ENCODE measurements around the gene TBC1D2. TPM values are rescaled to one million over a fixed set of nuclear protein-coding genes. Genes with fewer than 3 reads are reported as not detected.

The TBC1D2 gene
- total and polyA plus RNA-seq, 2 donors (not counting 3 experiments of a cell fraction or from before 2014, with no cell fraction given) = 3.4 to 4.5 TPM

- no peak for TF ChIP-seq FOS (IDR thresholded peaks at IDR 0.05; ENCODE audit: borderline replicate concordance, insufficient read depth, low read length)
- TF ChIP-seq MAX (IDR thresholded peaks at IDR 0.05; ENCODE audit: insufficient read depth, insufficient read length) = no peak
- H3K9me1 ChIP-seq (replicated peaks; ENCODE audit: control insufficient read depth, extremely low read depth, insufficient read depth, low read length) = no peaks in the 10 kb centered on the region
- no peaks in the 10 kb centered on the region for H4K20me1 ChIP-seq (replicated peaks; ENCODE audit: control insufficient read depth, extremely low read depth, insufficient read depth, low read length)
- peak overlapping the region; percentile 34 for H3K9ac ChIP-seq (replicated peaks; ENCODE audit: extremely low read depth, insufficient read depth, low read length)
- intact Hi-C loops (cut with micrococcal nuclease) = loop anchor here (2.0 to 5.0 kb wide), 3 partner anchors 75 to 271 kb away; partner anchors contain the start of genes TRIM14 and TRMO
- no peaks in the 10 kb centered on the region for H3K36me3 ChIP-seq (ENCODE audit: control insufficient read depth in 2 of 2, extremely low read depth in 1 of 2, insufficient read depth in 2 of 2, low read length in 2 of 2)
- H3K27ac ChIP-seq (ENCODE audit: insufficient read depth, low read depth, low read length) = no peak overlapping the region
- no peaks in the 10 kb centered on the region for H3K79me2 ChIP-seq (ENCODE audit: control insufficient read depth, insufficient read depth, low read length)
- CTCF ChIA-PET = interaction anchor here (0.6 to 2.0 kb wide), 7 partner anchors 12 to 583 kb away, joined by 3 to 9 read pairs (median 5); partner anchors contain the start of gene TBC1D2
- H3K9me3 ChIP-seq (replicated peaks; ENCODE audit: control insufficient read depth, insufficient read depth, low read length) = no peaks in the 10 kb centered on the region
- BruUV-seq (replicated peaks) = no TSS peak
- peak overlapping the region in 2 of 3 experiments; percentile 59 to 73 for H3K4me3 ChIP-seq (replicated peaks in 1 of 3; ENCODE audit: insufficient read depth in 1 of 3, low read depth in 1 of 3, low read length in 3 of 3)
- peak overlapping the region; percentile 77 for H3K4me2 ChIP-seq (ENCODE audit: insufficient read depth, low read length)
- H3K4me1 ChIP-seq (ENCODE audit: control insufficient read depth, extremely low read depth, insufficient read depth, low read length) = no peaks in the 10 kb centered on the region
- DNase-seq (ENCODE audit: low read depth, low spot score) = no peak
- dilution Hi-C loops (cut with MboI; ENCODE audit: extremely low pct_ligation_motif_present, low sequenced_read_pairs) = no loop called here
- FAIRE-seq = no peak
- H3K27me3 ChIP-seq (ENCODE audit: control insufficient read depth in 2 of 2, insufficient read depth in 2 of 2, low read length in 2 of 2) = no peaks in the 10 kb centered on the region
- POLR2A ChIA-PET = no interaction called here
- H2AFZ ChIP-seq (ENCODE audit: low read depth, low read length) = peak overlapping the region; percentile 81
Observed at GRCh38 chr9:98193336-98193944, 62.0 kb downstream of the TBC1D2 start.

- H3K27ac ChIP-seq (ENCODE audit: insufficient read depth, low read depth, low read length) = no peak within 1 kb of the TSS
- TF ChIP-seq FOS (IDR thresholded peaks at IDR 0.05; ENCODE audit: borderline replicate concordance, insufficient read depth, low read length) (no peak), POLR2AphosphoS5 (IDR thresholded peaks at IDR 0.05; ENCODE audit: insufficient read depth, low read depth, low read length) (peak; percentile 23), MAX (IDR thresholded peaks at IDR 0.05; ENCODE audit: insufficient read depth, insufficient read length) (no peak), MYC (IDR thresholded peaks at IDR 0.05; ENCODE audit: low read depth, low read length) (no peak), JUN (IDR thresholded peaks at IDR 0.05; ENCODE audit: borderline replicate concordance, insufficient read depth, insufficient read length, low read depth) (no peak), GATA2 (IDR thresholded peaks at IDR 0.05; ENCODE audit: insufficient read depth, insufficient read length, low read depth, low read length) (no peak), CTCF (IDR thresholded peaks at IDR 0.05; ENCODE audit: extremely low read depth in 1 of 2, insufficient read depth in 1 of 2, low read depth in 1 of 2, low read length in 2 of 2) (peak; percentile 29 to 64), POLR2A (IDR thresholded peaks at IDR 0.05; ENCODE audit: low read depth, low read length) (no peak), EZH2 (IDR thresholded peaks at IDR 0.05; ENCODE audit: borderline replicate concordance, low read depth, low read length, severe bottlenecking) (no peak)
- H3K4me2 ChIP-seq (ENCODE audit: insufficient read depth, low read length) = peak within 1 kb of the TSS; percentile 77
- H4K20me1 ChIP-seq (replicated peaks; ENCODE audit: control insufficient read depth, extremely low read depth, insufficient read depth, low read length) = no peaks in the 10 kb centered on the region
- no peaks in the 10 kb centered on the region for H3K36me3 ChIP-seq (ENCODE audit: control insufficient read depth in 2 of 2, extremely low read depth in 1 of 2, insufficient read depth in 2 of 2, low read length in 2 of 2)
- intact Hi-C loops (cut with micrococcal nuclease) (loop anchor here (1.0 to 5.0 kb wide), 4 partner anchors 74 to 270 kb away; partner anchors contain the start of genes ANP32B, TRIM14 and TRMO), dilution Hi-C loops (cut with MboI; ENCODE audit: extremely low pct_ligation_motif_present, low sequenced_read_pairs) (no loop called here)
- H3K9me3 ChIP-seq (replicated peaks; ENCODE audit: control insufficient read depth, insufficient read depth, low read length) = no peaks in the 10 kb centered on the region
- no TSS peak for BruUV-seq (replicated peaks)
- ChIA-PET CTCF (interaction anchor here (0.6 to 2.0 kb wide), 6 partner anchors 13 to 71 kb away, joined by 3 to 9 read pairs (median 4); partner anchors contain the start of gene TBC1D2), POLR2A (no interaction called here)
- H3K9me1 ChIP-seq (replicated peaks; ENCODE audit: control insufficient read depth, extremely low read depth, insufficient read depth, low read length) = no peaks in the 10 kb centered on the region
- peak within 1 kb of the TSS; percentile 81 for H2AFZ ChIP-seq (ENCODE audit: low read depth, low read length)
- H3K79me2 ChIP-seq (ENCODE audit: control insufficient read depth, insufficient read depth, low read length) = no peaks in the 10 kb centered on the region
- no peaks in the 10 kb centered on the region for H3K4me1 ChIP-seq (ENCODE audit: control insufficient read depth, extremely low read depth, insufficient read depth, low read length)
- FAIRE-seq = peak; percentile 70
- H3K4me3 ChIP-seq (replicated peaks in 1 of 3; ENCODE audit: insufficient read depth in 1 of 3, low read depth in 1 of 3, low read length in 3 of 3) = peak within 1 kb of the TSS; percentile 37 to 73 (median 59)
- H3K27me3 ChIP-seq (ENCODE audit: control insufficient read depth in 2 of 2, insufficient read depth in 2 of 2, low read length in 2 of 2) = no peaks in the 10 kb centered on the region
- peak; percentile 66 for DNase-seq (ENCODE audit: low read depth, low spot score)
- peak within 1 kb of the TSS; percentile 34 for H3K9ac ChIP-seq (replicated peaks; ENCODE audit: extremely low read depth, insufficient read depth, low read length)
Observed at GRCh38 chr9:98192503-98193335, 62.7 kb downstream of the TBC1D2 start, which contains the start of gene CORO2A. CORO2A (minus strand) TSS chr9:98192637; CDS start chr9:98157660, 34,977 bp downstream.

All from endothelial cell of umbilical vein (primary cell).